ENCODE results near the gene SHC3.

SHC3 gene

DNA sequence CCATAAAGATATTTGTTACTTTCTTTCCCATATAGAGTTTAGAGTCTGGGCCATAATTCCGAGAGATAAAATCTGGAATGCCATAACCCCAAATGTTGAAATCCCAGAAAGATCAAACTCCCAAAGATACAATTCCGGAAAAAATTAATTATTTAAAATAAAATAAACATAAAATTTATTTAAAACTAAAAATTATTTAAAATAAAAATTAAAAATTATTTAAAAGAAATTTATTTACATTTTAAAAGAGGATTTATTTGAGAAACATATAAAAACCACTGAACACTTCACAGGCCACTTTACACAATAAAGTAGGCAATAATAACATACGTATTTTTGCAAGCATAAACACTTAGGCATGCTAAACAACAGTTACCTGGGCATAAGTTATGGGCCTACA lies 57.9 kb downstream of the SHC3 start:
- H3K9me3 ChIP-seq (ENCODE audit: control insufficient read depth, insufficient read depth, low read length), result no peaks in the 10 kb centered on the region; the same call in 1 of the 2 replicates
- H3K4me1 ChIP-seq (ENCODE audit: insufficient read depth, low read length), result no peaks in the 10 kb centered on the region
- H3K36me3 ChIP-seq (ENCODE audit: insufficient read depth, low read length), result no peaks in the 10 kb centered on the region; the same call in 1 of the 2 replicates
- no peak overlapping the region for H3K9ac ChIP-seq (ENCODE audit: low read depth, low read length)

DNA sequence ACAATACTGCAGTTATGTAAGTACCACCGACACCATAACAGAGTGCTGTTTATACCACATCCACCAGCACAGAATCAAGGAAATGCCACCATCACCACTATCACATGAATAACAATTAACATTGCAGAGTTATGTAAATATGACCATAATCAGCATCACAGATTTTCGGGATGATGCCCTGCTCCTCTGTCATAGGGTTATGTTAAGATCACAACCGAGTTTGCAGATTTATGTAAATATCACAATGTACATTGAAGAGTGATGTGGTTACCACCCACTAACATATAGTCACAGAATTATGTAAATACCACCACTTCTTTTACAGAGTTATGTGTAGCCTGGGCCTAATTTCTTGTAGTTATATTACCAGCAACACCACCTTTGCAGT lies 61.8 kb downstream of the SHC3 start:
- H3K36me3 ChIP-seq (ENCODE audit: insufficient read depth, low read length), result no peaks in the 10 kb centered on the region
- no peak overlapping the region for H3K9ac ChIP-seq (ENCODE audit: low read depth, low read length)
- H3K4me1 ChIP-seq (ENCODE audit: insufficient read depth, low read length), result no peaks in the 10 kb centered on the region
- no peaks in the 10 kb centered on the region for H3K9me3 ChIP-seq (ENCODE audit: control insufficient read depth, insufficient read depth, low read length)

DNA sequence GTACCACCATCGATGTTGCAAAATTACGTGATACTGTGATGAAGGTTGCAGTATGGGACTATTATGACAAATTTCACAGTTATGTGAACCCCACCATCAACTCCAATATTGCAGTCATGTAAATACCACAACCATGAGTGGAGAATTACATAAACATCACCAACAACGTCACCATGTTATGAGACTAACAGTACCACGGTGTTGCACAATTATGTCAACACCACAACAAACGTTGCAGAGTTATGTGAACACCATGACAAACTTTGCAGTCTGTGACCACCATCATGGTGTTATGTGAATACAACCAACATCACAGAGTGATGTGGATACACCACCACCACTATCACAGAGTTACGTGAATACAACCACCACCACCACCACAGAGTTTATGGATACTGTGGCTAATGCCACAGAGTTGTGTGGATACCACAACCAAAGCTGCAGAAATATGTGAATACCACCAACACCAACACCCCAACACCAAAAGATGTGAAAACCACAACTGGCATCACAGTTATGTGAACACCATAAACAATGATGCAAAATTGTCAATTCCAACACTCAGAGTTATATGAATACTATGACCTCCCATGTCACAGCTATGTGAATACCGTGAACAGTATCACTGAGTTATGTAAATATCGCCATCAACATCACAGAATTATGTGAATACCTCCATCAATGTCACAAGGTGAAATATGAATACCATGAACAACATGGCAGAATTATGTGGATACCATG lies 62.4 kb downstream of the SHC3 start:
- H3K9me3 ChIP-seq (ENCODE audit: control insufficient read depth, insufficient read depth, low read length), result 0 out of 2 replicates have a peak, but pooled peaks cover under 1% of the 10 kb centered on the region
- H3K4me1 ChIP-seq (ENCODE audit: insufficient read depth, low read length), result no peaks in the 10 kb centered on the region
- H3K9ac ChIP-seq (ENCODE audit: low read depth, low read length), result no peak overlapping the region
- no peaks in the 10 kb centered on the region for H3K36me3 ChIP-seq (ENCODE audit: insufficient read depth, low read length)

DNA sequence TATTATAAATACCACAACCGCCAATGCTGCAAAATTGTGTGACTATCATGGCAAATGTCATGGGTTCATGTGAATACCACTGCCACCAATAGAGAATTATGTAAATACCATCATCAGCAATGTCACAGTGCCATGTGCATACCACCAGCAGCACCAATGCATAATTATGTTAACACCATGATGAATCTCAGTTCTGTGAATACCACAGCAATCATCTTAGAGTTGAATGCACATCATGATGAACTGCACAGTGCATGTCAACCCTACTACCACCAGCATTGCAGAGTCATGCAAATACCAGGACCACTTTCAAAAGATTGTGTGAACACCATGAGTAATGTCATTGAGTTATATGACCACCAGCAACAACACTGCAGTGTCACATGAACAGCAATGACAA lies 63.2 kb downstream of the SHC3 start:
- Histone ChIP-seq H3K4me1 (ENCODE audit: insufficient read depth, low read length) (no peaks in the 10 kb centered on the region), H3K9ac (ENCODE audit: low read depth, low read length) (no peak overlapping the region), H3K36me3 (ENCODE audit: insufficient read depth, low read length) (no peaks in the 10 kb centered on the region; the same call in 1 of the 2 replicates), H3K9me3 (ENCODE audit: control insufficient read depth, insufficient read depth, low read length) (peaks cover 8% of the 10 kb centered on the region)

DNA sequence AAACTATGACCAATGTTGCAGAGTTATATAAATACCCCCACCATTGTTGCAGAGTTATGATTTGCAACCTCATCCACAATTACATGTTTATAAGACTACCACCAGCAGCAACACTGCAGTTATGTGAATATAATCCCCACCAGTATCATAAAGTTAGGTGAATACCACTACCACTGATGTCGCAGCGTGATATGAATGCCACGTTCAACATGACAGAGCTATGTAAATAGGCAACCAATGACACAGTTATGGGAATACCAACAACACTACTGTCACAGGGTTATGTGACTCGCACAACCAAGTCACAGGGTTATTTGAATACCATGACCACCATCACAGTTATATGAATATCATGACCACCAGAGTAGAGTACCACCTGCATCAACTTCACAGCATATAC lies 63.9 kb downstream of the SHC3 start:
- Histone ChIP-seq H3K9me3 (ENCODE audit: control insufficient read depth, insufficient read depth, low read length) (peaks cover 15% of the 10 kb centered on the region), H3K9ac (ENCODE audit: low read depth, low read length) (no peak overlapping the region), H3K4me1 (ENCODE audit: insufficient read depth, low read length) (no peaks in the 10 kb centered on the region), H3K36me3 (ENCODE audit: insufficient read depth, low read length) (no peaks in the 10 kb centered on the region; the same call in 1 of the 2 replicates)

GRCh38 chr9:89113851-89114250 lies 64.8 kb downstream of the SHC3 start:
- Histone ChIP-seq H3K36me3 (ENCODE audit: insufficient read depth, low read length) (peaks cover 3% of the 10 kb centered on the region; the same call in 1 of the 2 replicates), H3K9me3 (ENCODE audit: control insufficient read depth, insufficient read depth, low read length) (peaks cover 17% of the 10 kb centered on the region), H3K9ac (ENCODE audit: low read depth, low read length) (no peak overlapping the region), H3K4me1 (ENCODE audit: insufficient read depth, low read length) (no peaks in the 10 kb centered on the region)

DNA sequence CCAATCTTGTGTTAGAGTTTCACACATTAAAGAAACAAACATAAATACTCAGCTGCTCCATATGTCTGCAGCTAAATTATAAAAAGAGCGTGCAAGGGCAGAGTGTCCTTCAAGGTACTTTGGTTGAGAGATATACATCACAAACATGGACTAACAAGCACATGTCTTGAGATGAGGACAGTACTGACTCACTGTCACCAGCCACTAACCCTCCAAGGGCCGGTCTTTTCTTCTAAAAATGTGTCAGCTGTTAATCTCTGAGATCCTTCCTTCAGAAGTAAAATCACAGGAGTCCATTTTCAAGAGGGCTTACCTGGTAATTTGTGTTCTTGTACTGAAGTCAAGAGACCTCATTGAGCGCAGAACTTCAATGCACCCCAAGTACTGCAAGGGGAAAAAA lies 66.4 kb downstream of the SHC3 start:
- Histone ChIP-seq H3K36me3 (ENCODE audit: insufficient read depth, low read length) (peaks cover 3% of the 10 kb centered on the region; the same call in 1 of the 2 replicates), H3K9me3 (ENCODE audit: control insufficient read depth, insufficient read depth, low read length) (peaks cover 17% of the 10 kb centered on the region), H3K9ac (ENCODE audit: low read depth, low read length) (no peak overlapping the region), H3K4me1 (ENCODE audit: insufficient read depth, low read length) (no peaks in the 10 kb centered on the region)

GRCh38 chr9:89109666-89110065 lies 69.0 kb downstream of the SHC3 start:
- Histone ChIP-seq H3K9me3 (ENCODE audit: control insufficient read depth, insufficient read depth, low read length) (peaks cover 17% of the 10 kb centered on the region), H3K4me1 (ENCODE audit: insufficient read depth, low read length) (no peaks in the 10 kb centered on the region), H3K9ac (ENCODE audit: low read depth, low read length) (no peak overlapping the region), H3K36me3 (ENCODE audit: insufficient read depth, low read length) (peaks cover 3% of the 10 kb centered on the region; the same call in 1 of the 2 replicates)

- Histone ChIP-seq H3K9ac (ENCODE audit: low read depth, low read length) (no peak overlapping the region), H3K9me3 (ENCODE audit: control insufficient read depth, insufficient read depth, low read length) (peaks cover 17% of the 10 kb centered on the region), H3K4me1 (ENCODE audit: insufficient read depth, low read length) (no peaks in the 10 kb centered on the region), H3K36me3 (ENCODE audit: insufficient read depth, low read length) (peaks cover 3% of the 10 kb centered on the region; the same call in 1 of the 2 replicates)
These were observed 71.2 kb downstream of the SHC3 start for GRCh38 chr9:89107406-89107805.

DNA sequence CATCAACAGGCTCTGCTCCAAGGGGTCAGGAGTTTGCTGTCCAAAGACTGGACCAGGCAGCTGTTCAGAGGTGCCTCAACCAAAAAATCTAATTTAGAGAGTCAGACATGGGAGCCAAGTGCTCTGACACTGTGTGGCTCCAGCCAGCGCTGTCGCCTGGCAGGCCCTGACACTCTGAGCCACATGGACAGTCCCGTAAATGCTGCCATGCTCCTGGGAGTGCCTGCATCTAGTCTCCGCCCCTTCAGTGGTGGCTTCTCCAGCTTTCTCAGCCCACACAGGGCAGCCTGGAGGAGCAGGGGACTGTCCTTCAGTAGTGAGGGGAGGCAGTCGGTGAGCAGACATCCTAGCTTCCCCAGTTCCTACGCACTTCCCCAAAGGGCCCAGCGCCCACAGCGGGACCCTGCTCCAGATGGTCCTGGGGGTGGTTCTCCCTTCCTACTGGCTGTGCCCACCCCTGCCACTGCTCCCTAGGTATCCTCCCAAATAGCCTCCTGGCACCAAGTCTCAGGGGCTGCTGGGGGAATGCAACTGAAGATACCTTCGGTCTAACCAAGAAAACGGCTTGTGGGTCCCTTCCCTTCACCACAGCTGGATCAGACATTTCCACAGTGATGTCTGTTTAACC lies 72.3 kb downstream of the SHC3 start:
- H3K9ac ChIP-seq (ENCODE audit: low read depth, low read length), result no peak overlapping the region
- peaks cover 17% of the 10 kb centered on the region for H3K9me3 ChIP-seq (ENCODE audit: control insufficient read depth, insufficient read depth, low read length)
- H3K36me3 ChIP-seq (ENCODE audit: insufficient read depth, low read length), result peaks cover 3% of the 10 kb centered on the region; the same call in 1 of the 2 replicates
- H3K4me1 ChIP-seq (ENCODE audit: insufficient read depth, low read length), result no peaks in the 10 kb centered on the region

GRCh38 chr9:89104821-89105220 lies 73.8 kb downstream of the SHC3 start:
- H3K9me3 ChIP-seq (ENCODE audit: control insufficient read depth, insufficient read depth, low read length), result peaks cover 2% of the 10 kb centered on the region; the same call in 1 of the 2 replicates

DNA sequence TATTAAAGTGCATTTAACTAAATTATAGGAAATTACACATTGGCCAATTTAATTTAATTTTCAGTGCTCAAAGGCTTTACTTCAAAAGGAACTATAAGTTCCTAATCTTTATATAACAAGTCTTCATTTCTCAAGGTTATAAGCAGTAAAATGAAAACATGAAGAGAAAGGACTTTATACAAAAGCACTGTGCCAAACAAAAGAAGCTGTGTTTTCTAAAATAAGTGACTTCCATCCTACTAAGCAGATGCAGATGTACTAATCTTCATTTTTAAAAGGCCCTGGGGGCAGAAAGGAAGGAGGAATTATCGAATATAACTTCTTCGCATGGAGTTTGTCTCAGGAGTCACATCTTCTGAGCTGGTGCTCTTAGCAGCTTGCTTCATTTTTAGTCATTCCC lies 81.4 kb downstream of the SHC3 start:
- Histone ChIP-seq H3K4me1 (ENCODE audit: insufficient read depth, low read length) (no peaks in the 10 kb centered on the region), H3K9ac (ENCODE audit: low read depth, low read length) (no peak overlapping the region), H3K9me3 (ENCODE audit: control insufficient read depth, insufficient read depth, low read length) (no peaks in the 10 kb centered on the region), H3K36me3 (ENCODE audit: insufficient read depth, low read length) (no peaks in the 10 kb centered on the region)

More at GRCh38 chr9:89104821-89105220, 73.8 kb downstream of the SHC3 start:
- Histone ChIP-seq H3K36me3 (ENCODE audit: insufficient read depth, low read length) (peaks cover 3% of the 10 kb centered on the region; the same call in 1 of the 2 replicates), H3K4me1 (ENCODE audit: insufficient read depth, low read length) (no peaks in the 10 kb centered on the region), H3K9ac (ENCODE audit: low read depth, low read length) (no peak overlapping the region)

DNA sequence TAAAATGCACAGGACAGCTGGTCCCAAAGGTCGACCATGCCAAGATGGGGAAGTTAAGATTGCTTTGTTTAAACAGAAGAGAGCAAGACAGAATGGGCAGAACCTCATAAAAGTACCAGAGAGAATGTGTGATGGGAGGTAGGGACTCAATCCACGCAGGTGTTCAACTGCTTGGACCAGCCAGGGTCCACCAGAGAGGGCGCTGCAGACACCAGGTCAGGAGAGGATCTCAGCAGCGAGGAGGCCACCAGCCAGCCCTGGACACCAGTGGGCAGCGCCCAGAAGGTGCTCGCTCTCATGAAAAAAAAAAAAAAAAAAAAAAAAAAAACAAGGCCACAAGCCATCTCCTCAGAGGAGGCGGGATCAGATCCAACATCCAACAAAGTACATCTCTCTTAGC lies 81.8 kb downstream of the SHC3 start:
- no peaks in the 10 kb centered on the region for H3K36me3 ChIP-seq (ENCODE audit: insufficient read depth, low read length)
- no peak overlapping the region for H3K9ac ChIP-seq (ENCODE audit: low read depth, low read length)
- H3K4me1 ChIP-seq (ENCODE audit: insufficient read depth, low read length), result no peaks in the 10 kb centered on the region
- no peaks in the 10 kb centered on the region for H3K9me3 ChIP-seq (ENCODE audit: control insufficient read depth, insufficient read depth, low read length)

DNA sequence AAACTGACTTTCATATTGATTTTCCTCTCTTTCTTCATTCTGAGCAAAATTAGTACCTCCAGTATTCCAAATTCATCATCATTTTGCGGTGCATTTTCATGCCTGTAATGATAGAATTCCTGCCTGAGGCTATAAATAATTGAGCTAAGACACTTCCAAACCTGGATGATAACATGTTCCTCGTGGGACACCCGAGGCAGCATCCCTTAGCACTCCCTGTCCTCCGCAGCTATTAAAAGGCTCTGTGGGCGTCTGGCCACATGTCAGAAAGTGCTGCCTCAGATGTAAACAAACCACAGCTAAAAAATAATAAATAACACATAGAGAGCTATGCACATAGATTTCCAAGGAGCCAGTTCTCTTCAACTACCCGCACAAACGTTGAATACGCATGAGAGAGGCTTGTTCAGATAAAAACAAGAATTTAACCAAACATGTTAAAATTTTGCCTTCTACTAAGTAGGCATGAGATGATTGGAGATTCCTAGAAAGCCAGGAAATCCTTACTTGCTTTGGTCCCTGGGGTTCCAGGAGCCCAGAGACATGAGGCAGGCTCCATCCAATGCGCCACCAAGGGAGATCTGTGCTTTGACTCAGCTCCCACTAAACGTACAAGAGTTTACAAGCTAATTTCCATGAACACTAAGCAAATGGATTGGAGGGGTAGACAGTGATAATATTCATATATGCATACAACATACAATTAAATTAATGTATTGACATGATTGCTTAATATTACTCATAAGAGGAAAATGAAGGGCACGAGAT lies 82.7 kb downstream of the SHC3 start:
- Histone ChIP-seq H3K4me1 (ENCODE audit: insufficient read depth, low read length) (no peaks in the 10 kb centered on the region), H3K9ac (ENCODE audit: low read depth, low read length) (no peak overlapping the region), H3K9me3 (ENCODE audit: control insufficient read depth, insufficient read depth, low read length) (no peaks in the 10 kb centered on the region), H3K36me3 (ENCODE audit: insufficient read depth, low read length) (no peaks in the 10 kb centered on the region)
